Tibial nerve (tissue), 3 donors: Measurements from ENCODE around the gene ARHGEF17.

Experiments
- POLR2A ChIP-seq, 2 donors: fragments of 450-650 bp; IDR thresholded peaks; one replicate each; pipeline ENCODE4 v1.6.1; 2017; ENCODE audit warnings: antibody characterized with exemption in 2 of 2, mild to moderate bottlenecking in 2 of 2, moderate library complexity in 2 of 2
- TF ChIP-seq, protein P1 (sequence below), 5 experiments: fragments of 200-600 bp in 3 of 5; fragments of 450-650 bp in 2 of 5; sonication (generic) in 3 of 5; IDR thresholded peaks; one replicate each; pipeline ENCODE4 v1.5.1; 2016 to 2019; ENCODE audit warnings: antibody characterized with exemption in 5 of 5, mild to moderate bottlenecking in 3 of 5, moderate library complexity in 2 of 5

DNA sequence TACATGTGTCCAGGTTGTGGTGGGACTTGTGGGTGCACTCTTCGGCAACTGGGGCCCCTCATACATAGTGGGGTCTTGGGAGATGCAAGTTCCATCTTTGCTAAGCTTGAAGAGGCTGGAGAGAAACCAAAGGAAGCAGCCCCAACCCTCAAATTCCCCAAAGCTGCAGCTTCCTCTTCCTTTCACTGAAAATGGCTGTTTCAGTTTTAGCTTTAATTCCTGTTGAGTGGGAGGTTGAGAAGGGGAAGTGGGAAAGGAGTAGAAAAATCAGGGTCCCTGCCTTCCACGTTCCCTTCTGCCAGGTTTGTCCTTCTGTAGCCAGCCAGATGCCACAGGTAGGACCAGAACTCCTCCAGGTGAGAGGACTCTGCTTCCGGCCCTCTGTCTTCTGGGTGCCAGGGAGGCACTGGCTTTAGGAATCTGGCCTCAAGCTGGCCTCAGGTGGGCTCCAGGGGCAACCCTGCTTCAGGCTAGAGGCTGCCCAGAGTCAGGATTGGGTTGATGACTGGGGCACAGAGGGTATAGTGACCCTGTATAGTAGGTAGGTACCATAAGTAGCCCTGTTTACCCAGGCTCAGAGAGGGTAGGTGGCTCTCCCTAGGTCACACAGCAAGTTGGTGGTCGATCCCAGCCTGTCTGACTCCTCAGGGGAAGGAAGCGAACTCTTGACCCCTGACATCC is 19.7 kb upstream of the ARHGEF17 start:
- TF ChIP-seq, protein P1, sequence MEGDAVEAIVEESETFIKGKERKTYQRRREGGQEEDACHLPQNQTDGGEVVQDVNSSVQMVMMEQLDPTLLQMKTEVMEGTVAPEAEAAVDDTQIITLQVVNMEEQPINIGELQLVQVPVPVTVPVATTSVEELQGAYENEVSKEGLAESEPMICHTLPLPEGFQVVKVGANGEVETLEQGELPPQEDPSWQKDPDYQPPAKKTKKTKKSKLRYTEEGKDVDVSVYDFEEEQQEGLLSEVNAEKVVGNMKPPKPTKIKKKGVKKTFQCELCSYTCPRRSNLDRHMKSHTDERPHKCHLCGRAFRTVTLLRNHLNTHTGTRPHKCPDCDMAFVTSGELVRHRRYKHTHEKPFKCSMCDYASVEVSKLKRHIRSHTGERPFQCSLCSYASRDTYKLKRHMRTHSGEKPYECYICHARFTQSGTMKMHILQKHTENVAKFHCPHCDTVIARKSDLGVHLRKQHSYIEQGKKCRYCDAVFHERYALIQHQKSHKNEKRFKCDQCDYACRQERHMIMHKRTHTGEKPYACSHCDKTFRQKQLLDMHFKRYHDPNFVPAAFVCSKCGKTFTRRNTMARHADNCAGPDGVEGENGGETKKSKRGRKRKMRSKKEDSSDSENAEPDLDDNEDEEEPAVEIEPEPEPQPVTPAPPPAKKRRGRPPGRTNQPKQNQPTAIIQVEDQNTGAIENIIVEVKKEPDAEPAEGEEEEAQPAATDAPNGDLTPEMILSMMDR (IDR thresholded peaks at IDR 0.05) = no peak
- no peak for TF ChIP-seq POLR2A (IDR thresholded peaks at IDR 0.05)
